ENCODE data around the gene KCNG4.
"Not testable (repeated sequence)": the region's sequence is repeated elsewhere in the genome, so short reads cannot be mapped to it uniquely, and the experiment has no call there.

Gene KCNG4

DNA sequence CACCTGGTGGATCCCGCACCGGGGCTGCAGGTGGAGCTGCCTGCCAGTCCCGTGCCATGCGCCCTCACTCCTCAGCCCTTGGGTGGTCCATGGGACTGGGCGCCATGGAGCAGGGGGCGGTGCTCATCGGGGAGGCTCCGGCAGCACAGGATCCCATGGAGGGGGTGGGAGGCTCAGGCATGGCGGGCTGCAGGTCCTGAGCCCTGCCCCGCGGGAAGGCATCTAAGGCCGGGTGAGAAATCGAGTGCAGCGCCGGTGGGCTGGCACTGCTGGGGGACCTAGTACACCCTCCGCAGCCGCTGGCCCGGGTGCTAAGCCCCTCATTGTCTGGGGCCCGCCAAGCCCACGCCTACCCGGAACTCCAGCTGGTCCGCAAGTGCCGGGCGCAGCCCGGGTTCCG is 35.3 kb downstream of the KCNG4 start:
- DNase-seq, result not testable (repeated sequence)

DNA sequence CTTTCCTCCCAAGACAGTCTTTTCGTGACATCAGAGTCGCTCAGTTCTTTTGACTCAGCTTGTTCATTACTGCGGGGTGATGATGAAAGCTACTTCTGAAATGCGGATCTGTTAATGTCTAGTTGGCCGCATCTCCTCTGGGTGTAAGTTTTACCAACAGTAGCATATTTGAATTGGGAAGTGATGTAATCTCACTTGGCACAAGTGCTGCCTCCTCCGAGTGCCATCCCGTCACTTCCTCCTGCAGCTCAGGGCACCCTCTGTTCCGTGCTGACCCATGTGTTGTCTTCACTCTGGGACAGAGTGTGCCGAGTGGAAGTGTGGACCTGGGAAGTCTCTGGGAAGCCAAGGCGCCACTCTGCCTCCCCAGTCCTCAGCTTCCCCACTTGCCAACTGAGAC is 40.0 kb downstream of the KCNG4 start:
- DNase-seq, result no peak

DNA sequence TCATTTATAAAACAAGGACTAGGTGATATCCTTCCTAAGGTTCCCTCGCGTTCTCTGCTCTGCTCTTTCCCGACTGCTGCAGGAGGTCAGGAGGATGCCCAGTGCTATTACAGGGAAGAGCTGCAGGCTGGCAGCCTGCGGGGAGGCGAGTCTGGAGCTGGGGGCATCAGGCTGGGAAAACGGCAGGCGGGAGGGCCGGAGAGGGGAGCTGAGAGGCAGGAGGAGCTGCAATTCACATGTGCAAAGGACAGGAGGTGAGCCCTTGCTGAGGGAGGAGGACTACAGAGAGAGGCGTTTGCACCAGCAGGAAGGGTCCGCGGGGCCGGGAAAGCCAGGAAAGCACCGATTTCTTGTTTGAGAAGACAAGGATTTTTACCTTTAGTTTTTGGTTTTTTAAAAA is 40.7 kb downstream of the KCNG4 start:
- no peak for DNase-seq

DNA sequence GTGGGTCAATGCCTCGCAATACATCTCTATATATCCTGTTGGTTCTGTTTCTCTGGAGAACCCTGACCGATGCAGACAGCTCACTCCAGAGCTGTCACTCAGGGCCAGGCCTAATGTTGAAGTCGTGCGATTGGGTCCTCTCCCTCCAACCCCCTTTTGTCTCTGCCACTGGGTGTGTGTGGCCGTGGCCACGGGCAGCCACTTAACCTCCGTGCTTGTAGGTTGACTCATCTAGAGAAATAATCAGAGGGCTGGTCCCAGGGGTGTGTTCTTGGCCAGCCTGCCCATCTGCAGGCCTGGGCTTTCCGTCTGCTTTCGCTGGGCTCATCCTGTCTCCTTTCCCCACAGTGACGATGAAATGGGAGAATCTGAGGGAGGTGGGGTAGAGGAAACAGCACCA is 41.4 kb downstream of the KCNG4 start:
- DNase-seq, result no peak

DNA sequence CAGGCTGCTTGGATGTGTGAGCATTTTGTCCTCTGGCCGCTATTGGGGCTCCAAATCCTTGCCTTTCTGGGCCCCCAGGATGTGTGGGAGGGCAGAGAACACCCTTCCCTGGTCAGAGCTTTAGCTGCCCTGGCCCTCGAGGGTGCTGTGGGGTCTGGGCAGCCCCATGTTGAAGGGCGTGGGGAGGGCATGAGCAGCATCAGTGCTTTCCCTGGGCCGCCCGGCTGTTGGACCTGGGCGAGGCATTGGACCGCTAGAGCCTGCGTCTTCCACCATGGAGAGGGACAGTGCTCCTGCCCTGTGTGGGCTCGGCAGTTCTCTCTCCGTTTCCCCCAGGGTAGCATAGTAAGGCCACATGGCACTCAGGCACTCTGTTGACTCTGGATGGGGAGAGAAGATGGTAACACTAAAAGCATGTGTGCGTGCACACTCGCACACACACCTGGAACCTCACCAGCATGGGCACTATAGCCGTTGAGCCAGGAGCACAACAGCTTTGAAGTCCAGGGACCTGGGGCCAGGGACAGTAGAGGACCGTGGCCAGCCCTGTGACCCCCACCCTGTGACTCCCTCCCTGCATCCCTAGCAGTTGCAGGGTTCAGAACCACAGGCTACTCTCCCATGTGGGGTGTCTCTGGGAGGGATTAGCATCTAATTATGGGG is 42.2 kb downstream of the KCNG4 start:
- DNase-seq, result no peak

DNA sequence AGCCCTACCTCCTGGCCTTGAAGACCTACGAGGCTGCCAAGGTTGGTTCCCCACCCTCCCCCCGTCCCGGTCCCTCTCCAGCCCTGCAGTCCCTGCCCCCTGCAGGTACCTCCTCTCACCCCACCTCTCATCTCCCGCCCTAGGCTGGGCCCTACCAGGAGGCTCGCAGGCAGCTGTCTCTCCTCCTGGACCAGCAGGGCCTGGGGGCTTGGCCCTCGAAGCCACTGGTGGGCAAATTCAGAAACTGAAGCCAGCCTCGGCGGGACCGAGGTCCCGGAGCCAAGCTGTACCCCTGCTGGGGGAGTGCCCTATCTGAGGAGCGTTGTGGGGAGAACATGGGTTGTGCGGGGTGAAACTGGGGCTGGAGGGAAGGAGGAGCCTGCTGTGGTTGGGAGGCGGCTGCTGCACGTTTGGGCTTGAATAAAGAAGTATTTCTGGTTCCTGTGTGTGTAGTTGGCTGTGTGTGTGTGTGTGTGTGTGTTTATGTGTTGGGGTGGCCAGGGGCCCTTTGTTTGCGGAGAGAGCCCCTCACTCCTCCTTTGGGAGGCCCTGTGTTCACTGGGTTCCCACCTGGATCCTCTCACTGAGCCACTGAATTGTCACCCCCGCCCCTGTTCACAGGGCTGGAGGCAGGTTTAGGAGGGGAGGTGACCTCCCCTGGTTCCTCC is 43.0 kb downstream of the KCNG4 start:
- DNase-seq, result no peak

DNA sequence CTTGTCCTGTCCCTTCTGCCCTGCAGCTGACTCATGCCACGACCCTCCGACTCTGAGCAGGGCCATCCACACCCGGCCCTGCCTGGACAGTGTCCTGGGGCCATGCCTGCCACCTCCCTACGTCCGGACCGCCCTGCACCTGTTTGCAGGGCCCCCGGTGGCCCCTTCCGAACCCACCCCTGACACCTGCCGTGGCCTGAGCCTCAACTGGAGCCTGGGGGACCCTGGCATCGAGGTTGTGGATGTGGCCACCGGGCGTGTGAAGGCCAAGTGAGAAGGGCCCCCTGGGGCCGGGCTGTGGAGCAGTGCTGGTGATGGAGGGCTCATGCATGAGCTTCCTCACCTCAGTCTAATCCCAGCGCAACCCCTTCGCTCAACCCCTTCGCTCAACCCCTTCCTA is 43.7 kb downstream of the KCNG4 start:
- DNase-seq, result no peak

DNA sequence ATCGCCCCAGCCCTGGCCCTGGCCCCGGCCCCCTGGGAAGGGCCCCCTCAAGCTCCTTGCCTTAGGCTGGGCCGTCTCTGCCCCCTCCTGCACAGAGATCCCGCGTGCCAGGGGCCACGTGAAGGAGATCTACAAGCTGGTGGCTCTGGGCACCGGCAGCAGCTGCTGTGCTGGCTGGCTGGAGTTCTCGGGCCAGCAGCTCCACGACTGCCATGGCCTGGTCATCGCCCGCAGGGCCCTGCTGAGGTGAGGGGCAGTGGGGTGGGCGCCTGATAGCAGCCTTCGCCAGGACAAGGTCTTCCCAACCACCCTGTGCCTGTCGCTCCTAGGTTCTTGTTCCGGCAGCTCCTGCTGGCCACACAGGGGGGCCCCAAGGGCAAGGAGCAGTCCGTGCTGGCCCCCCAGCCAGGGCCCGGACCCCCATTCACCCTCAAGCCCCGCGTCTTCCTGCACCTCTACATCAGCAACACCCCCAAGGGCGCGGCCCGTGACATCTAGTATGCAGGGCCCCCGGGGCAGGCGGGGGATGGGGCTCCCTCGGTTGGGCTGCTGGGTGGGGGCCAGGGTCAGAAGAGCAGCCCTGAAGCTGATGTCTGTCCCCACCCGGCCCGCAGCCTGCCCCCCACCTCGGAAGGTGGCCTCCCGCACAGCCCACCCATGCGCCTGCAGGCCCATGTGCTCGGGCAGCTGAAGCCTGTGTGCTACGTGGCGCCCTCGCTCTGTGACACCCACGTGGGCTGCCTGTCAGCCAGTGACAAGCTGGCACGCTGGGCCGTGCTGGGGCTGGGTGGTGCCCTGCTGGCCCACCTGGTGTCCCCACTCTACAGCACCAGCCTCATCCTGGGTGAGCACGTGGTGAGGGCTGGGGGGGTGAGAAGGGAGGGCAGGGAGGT is 44.4 kb downstream of the KCNG4 start:
- no peak for DNase-seq

DNA sequence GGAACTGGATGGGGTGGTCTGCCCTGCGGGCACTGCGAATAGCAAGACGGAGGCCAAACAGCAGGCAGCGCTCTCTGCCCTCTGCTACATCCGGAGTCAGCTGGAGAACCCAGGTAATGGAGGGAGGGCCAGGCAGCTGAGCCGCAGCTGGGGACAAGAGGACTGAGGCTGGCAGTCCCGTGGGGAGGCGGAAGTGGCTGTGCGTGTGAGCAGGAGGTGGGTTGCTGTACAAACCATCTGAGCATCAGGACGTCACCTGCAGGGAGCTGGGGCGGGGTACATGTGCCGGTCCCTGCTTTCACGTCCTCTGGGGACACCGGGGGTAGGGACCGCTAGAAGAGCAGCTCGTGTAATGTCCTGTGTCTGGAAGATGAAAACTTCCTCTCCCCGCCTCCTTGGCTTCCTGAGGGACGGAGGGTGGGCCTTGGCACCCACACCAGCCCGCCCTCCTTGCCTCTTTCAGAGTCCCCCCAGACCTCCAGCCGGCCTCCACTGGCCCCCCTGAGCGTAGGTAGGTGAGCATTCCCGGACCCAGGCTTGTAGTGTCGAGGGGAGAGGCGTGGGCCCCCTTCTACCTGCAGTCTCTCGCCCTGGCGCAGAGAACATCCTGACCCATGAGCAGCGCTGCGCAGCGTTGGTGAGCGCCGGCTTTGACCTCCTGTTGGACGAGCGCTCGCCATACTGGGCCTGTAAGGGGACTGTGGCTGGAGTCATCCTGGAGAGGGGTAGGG is 45.2 kb downstream of the KCNG4 start:
- no peak for DNase-seq

DNA sequence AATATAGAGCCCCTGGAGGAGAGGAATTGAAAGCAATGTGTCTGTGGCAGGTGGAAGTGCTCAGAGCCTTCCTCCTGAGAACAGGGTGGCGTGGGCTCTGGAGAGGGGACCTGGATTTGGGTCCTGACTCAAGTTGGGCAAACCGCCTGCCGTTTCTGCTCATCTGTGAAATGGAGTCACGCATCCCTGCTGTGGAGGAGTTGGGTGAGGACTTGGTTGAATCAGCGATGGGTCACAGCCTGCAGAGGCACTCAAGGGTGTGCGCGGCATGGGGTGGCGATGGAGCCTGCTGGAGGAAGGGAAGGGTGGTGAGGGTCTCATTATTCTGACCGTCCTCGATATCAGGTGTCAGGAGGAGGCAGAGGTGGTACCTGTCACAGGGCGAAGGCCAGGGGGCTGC is 45.8 kb downstream of the KCNG4 start:
- no peak for DNase-seq

DNA sequence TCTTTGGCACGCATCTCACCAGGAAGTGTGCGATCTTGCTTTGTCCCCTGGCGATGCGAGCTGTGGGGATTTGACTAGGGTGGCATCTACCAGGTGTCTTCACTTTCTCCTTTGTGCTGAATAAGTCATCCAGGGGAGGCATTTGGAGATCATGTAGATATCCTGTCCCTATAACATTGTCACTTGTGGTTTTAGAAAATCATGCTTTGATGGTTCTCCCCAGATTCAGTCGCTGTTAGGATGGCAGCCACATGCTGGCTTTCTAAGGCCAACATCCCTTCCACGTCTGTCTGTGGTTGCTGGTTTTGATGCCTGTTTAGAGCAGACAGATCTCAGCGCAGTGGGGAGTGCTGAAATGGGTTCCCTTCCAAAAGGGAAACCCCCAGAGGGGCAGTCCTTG is 46.3 kb downstream of the KCNG4 start:
- no peak for DNase-seq

DNA sequence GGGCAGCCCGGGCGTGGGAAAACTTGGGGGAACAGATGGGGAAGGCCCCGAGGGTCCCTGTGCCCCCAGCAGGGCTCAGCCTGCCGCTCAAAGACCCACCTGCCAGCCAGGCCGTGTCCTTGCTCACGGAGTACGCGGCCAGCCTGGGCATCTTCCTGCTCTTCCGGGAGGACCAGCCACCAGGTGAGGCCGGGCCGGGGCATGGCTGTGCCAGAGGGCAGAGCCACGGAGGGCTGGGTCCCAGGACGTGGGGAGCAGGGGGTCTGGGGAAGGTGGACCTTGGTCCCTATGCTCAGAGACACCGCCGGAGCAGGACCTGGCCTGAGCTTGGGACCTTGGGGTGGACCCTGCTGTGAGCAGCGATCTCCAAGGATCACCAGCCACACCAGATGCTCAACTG is 48.3 kb downstream of the KCNG4 start:
- DNase-seq, result no peak

DNA sequence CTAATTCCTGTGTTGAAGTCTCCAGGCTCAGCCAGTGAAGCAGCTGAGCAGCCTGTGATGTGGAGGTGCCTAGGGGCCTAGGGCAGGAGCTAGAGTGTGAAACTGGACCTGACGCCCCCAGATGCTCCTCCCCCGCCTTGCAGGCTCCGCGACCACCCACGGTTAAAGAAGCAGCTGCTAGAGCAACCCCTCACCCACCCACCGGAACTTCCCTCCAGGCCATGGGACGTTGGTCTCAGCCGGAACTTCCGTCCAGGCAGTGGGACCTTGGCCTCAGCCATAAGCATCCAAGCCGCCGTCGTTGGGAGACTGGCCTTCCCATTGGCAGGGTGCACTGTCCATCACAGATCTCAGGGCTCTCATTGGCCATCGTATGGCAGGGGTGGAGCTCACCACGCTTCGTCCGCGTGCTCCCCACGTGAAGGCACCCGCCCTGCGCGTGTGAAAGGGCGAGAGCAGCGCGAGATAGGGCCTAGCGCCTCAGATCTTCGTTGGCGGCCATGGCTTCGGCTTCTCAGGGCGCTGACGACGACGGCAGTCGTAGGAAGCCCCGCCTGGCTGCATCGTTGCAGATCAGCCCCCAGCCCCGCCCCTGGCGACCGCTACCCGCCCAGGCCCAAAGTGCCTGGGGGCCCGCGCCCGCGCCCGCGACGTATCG is 49.0 kb downstream of the KCNG4 start, which contains the start of gene ADAD2:
ADAD2 (plus strand) TSS at position 427 of the 658 bp plus-strand sequence; CDS start at position 501, 74 bp downstream.
- no peak for DNase-seq

DNA sequence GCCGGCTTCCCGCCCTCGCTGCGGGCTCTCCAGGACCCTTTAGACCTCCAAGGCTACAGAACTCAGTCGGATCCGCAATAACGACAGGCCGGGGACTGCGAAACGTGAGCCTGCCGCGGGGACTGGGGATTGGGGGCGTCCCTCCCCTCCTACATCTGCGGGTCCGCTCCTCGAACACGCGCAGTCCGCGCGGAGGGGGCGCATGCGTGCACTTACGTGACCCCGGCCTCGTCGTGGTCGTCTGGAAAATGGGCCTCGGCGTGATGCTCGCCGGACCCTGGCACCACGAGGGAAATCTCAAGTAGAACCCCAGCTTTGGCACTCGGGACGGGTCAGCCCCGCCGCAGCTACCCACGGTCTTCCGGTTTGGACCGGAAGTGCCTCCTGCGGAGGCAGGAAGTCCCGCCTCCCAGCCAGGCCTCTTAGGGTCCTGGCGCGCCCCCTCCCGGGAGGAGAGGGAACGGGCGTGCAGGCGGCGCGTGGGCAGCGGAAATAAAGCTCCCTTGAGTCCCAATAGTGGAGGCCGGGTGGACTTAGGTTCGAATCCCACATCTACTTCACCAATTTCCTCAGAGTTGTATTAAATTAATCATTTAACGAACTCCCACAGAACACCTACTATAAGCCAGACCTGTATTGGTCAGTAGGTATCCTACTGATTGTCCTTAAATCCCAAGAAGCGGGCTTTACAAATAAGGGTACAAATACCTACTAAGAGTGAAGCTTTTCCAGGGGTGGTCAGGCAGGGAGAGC is 53.0 kb downstream of the KCNG4 start, which contains the start of gene TAF1C:
TAF1C (minus strand) TSS at position 373 of the 753 bp plus-strand sequence. CDS start 2,069 bp downstream, outside the sequence.
- peak; percentile 78 for DNase-seq

DNA sequence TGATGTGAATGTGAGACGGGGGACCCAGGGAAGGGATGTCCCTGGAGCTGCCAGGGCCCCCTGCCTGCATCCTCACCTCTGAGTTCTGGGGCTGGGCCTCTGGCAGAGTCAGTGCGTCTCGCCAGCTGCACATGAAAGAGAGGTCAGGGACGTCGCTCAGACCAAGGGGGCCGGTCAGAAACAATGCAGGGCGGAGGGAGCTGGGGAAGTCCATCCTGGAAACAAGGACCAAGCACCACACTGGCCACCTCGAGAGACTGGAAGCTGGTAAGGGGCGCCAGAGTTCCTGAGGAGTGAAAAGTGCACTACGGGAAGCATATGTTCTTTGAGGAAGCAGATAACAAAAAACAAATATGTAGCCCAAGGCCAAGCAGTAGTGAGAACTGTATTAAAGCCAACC is 55.0 kb downstream of the KCNG4 start:
- no peak for DNase-seq

DNA sequence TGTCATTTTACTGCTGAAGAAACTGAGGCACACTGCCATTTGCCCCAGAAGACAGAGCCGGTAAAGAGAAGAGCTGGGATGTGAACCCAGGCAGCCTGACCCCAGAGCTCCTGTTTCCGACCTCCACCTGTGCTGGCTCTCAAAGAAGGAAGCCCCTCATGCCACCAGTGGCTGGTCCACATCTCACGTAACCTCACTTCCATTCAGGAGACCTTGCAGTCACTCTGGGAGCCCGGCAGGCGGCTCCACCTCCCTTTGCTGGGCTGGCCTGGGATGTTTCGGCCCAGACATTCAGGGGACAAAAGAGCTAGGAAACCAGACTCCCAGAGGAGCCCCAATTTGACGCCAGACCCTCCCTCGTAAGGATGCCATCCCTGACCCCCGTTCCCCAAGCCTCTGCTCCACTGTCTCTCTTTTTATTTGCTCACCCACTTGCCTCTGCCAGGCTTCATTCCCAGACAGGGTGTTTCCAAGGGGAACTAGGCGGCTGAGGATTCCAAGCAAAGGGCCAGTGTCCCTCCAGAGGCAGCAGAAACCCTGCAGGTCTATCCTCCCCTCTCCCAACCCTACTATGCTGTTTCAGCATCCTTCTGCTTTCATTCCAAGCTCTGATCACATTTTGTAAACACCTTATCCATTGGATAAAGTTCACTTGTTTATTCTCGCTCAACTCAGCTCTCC is 55.8 kb downstream of the KCNG4 start:
- no peak for DNase-seq

DNA sequence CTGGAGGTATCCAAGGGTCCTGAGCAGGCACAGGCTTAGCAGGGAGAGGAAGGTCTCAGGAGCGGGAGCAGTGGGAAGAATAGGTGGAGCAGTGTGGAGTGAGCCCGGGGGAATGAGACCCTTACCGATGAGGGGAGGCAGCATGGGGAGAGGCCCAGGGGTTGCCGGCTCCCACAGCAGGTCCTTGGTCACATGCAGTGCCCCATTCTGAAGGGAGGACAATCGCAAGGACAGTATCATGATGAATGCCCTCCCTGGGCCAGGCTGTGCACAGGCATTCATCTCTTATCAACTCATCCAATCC is 56.3 kb downstream of the KCNG4 start:
- DNase-seq, result no peak

DNA sequence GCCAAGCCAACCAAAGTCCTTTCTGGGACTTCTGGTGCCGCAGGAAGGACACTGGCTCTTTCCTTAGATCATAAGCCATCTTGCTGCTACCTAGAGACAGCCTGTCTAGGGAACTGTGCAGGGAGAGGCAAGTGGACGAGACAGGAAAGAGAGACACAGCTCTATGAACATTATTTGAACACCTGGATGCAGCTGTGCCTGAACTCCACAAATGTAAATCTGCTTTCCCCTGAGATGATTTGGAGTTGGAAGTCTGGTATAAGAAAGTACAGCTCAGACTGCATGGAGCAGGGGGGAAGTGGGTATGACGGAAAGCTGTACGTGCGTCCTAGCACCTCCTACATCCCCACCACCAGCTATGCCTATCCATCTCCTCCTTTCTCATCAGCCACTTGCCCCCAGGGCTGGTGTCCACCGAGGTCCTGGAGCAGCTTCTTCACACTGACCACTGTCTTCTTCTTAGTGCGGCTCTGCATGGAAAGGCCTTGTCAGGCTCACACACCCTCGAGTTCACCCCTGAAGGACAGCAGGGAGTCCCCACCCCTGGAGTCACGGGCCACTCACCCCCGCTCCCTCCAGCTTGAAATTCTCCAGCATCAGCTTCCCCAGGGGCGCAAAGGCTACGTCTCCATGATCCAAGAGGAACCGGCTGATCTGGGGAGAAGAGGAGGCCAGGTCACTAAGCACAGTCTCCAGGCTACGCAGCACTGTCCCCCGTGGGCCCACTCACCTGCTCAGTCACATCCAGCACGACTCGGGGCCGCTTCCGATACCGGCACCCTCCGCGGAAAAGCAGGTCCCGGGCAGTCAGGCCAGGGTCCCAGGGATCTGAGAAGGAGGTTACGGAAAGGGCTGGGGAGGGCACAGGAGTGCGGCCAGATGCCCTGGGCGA is 56.9 kb downstream of the KCNG4 start:
- DNase-seq, result no peak

DNA sequence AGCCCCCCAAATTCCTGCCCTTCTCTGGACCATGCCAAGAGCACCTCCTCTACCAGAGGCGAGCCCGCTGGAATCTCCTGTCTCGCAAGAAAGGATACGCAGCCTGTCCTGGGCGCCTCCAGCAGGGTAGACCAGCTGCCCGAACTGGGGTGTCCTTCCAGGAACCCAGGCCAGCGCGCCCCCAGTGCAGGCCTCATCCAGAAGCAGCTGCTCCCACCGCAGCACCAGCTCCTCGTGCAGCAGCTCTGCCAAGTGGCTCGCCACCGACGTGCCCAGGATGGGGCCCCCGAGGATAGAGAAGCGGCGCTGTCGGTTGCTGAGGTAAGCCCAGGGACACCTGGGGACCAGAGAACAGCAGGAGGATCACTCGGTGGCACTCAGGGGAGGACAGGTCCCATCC is 57.7 kb downstream of the KCNG4 start:
- no peak for DNase-seq

Measured in GDM1 (cell line).